Measurements from ENCODE around the gene PCDHB15. TPM values are rescaled to one million over a fixed set of nuclear protein-coding genes. Genes with fewer than 3 reads are reported as not detected.
"Not testable (repeated sequence)": the region's sequence is repeated elsewhere in the genome, so short reads cannot be mapped to it uniquely, and the experiment has no call there.

Gene PCDHB15
- polyA plus RNA-seq, 3 donors: 0.79 to 3.2 (median 2.0) TPM

- no peak overlapping the region for H3K27ac ChIP-seq (ENCODE audit: low read depth, low read length)
- 19 to 20% (median 19%) methylated on average over 29 to 32 of the region's 32 CpGs for WGBS, 3 donors
These were observed 8.5 kb upstream of the PCDHB15 start for GRCh38 chr5:141236516-141237313.

GRCh38 chr5:141241496-141241895 is 3.7 kb upstream of the PCDHB15 start:
- H3K27ac ChIP-seq (ENCODE audit: low read depth, low read length): no peak overlapping the region
- 19 to 29% (median 22%) methylated on average over 43 of the region's 43 CpGs for WGBS, 3 donors

- 34 to 43% (median 42%) methylated on average over 19 to 32 of the region's 42 CpGs for WGBS, 3 donors
- not testable (repeated sequence) for H3K27ac ChIP-seq (ENCODE audit: low read depth, low read length)
These were observed 1.8 kb downstream of the PCDHB15 start for GRCh38 chr5:141246971-141247370.

GRCh38 chr5:141247434-141247833 is 2.2 kb downstream of the PCDHB15 start:
- WGBS, 3 donors: 42 to 45% (median 43%) methylated on average over 33 to 34 of the region's 34 CpGs
- not testable (repeated sequence) for H3K27ac ChIP-seq (ENCODE audit: low read depth, low read length)

GRCh38 chr5:141250576-141250975 is 5.4 kb downstream of the PCDHB15 start:
- H3K27ac ChIP-seq (ENCODE audit: low read depth, low read length): no peak overlapping the region

GRCh38 chr5:141258464-141258863 is 13.3 kb downstream of the PCDHB15 start:
- no peak overlapping the region for H3K27ac ChIP-seq (ENCODE audit: low read depth, low read length)

GRCh38 chr5:141258948-141259347 is 13.8 kb downstream of the PCDHB15 start:
- no peak overlapping the region for H3K27ac ChIP-seq (ENCODE audit: low read depth, low read length)

GRCh38 chr5:141260458-141261237 is 15.5 kb downstream of the PCDHB15 start:
- WGBS, 3 donors: 65 to 70% (median 67%) methylated on average over 5 of the region's 5 CpGs

GRCh38 chr5:141261238-141261546 is 16.0 kb downstream of the PCDHB15 start:
- no peak overlapping the region for H3K27ac ChIP-seq (ENCODE audit: low read depth, low read length)
- 30 to 83% (median 78%) methylated on average over 1 of the region's 1 CpG for WGBS, 3 donors

More at GRCh38 chr5:141260458-141261237, 15.5 kb downstream of the PCDHB15 start:
- no peak overlapping the region for H3K27ac ChIP-seq (ENCODE audit: low read depth, low read length)

GRCh38 chr5:141269195-141269594 is 24.0 kb downstream of the PCDHB15 start:
- 95 to 99% (median 97%) methylated on average over 4 of the region's 4 CpGs for WGBS, 3 donors
- H3K27ac ChIP-seq (ENCODE audit: low read depth, low read length): no peak overlapping the region

GRCh38 chr5:141272906-141273305 is 27.7 kb downstream of the PCDHB15 start:
- WGBS, 3 donors: 49 to 63% (median 50%) methylated on average over 3 of the region's 3 CpGs
- no peak overlapping the region for H3K27ac ChIP-seq (ENCODE audit: low read depth, low read length)

- no peak overlapping the region for H3K27ac ChIP-seq (ENCODE audit: low read depth, low read length)
- 58 to 89% (median 79%) methylated on average over 4 of the region's 4 CpGs for WGBS, 3 donors
These were observed 53.2 kb downstream of the PCDHB15 start for GRCh38 chr5:141298376-141298775.

Other genes with a start within 250 kb of the PCDHB15 start
- under 1 TPM in 1 of 3 donors, not detected in 2; 0.05 TPM for gene PCDHB1, start 194.0 kb upstream of the PCDHB15 start, polyA plus RNA-seq
- 1 to 10 TPM in 1 of 3 donors, under 1 TPM in 2; 0.74 to 3.2 (median 0.79) TPM for gene PCDHB2, start 150.8 kb upstream of the PCDHB15 start, polyA plus RNA-seq
- 1 to 10 TPM in 1 of 3 donors, under 1 TPM in 2; 0.48 to 1.4 (median 0.90) TPM for gene PCDHB3, start 144.9 kb upstream of the PCDHB15 start, polyA plus RNA-seq
- 1 to 10 TPM in 2 of 3 donors, under 1 TPM in 1; 0.90 to 2.9 (median 1.9) TPM for gene PCDHB4, start 123.6 kb upstream of the PCDHB15 start, polyA plus RNA-seq
- gene PCDHB5, start 110.2 kb upstream of the PCDHB15 start, polyA plus RNA-seq: 1 to 10 TPM; 1.3 to 5.8 (median 1.6) TPM
- under 1 TPM in 2 of 3 donors, not detected in 1; 0.33 to 0.46 TPM for gene PCDHB6, start 95.3 kb upstream of the PCDHB15 start, polyA plus RNA-seq
- 1 to 10 TPM in 1 of 3 donors, under 1 TPM in 2; 0.20 to 1.5 (median 0.79) TPM for gene PCDHB7, start 72.8 kb upstream of the PCDHB15 start, polyA plus RNA-seq
- gene PCDHB8, start 67.6 kb upstream of the PCDHB15 start, polyA plus RNA-seq: 1 to 10 TPM in 1 of 3 donors, under 1 TPM in 1, not detected in 1; 0.42 to 1.2 TPM
- gene PCDHB16, start 63.0 kb upstream of the PCDHB15 start, polyA plus RNA-seq: 1 to 10 TPM in 1 of 3 donors, under 1 TPM in 2; 0.72 to 1.4 (median 0.90) TPM
- under 1 TPM; 0.38 to 0.88 (median 0.79) TPM for gene PCDHB9, start 58.2 kb upstream of the PCDHB15 start, polyA plus RNA-seq
- gene PCDHB10, start 53.0 kb upstream of the PCDHB15 start, polyA plus RNA-seq: 1 to 10 TPM in 1 of 3 donors, under 1 TPM in 2; 0.41 to 1.1 (median 0.67) TPM
- gene PCDHB11, start 45.8 kb upstream of the PCDHB15 start, polyA plus RNA-seq: 1 to 10 TPM in 2 of 3 donors, under 1 TPM in 1; 0.45 to 1.4 (median 1.0) TPM
- gene PCDHB12, start 36.7 kb upstream of the PCDHB15 start, polyA plus RNA-seq: 1 to 10 TPM in 2 of 3 donors, under 1 TPM in 1; 0.81 to 1.2 (median 1.2) TPM
- gene PCDHB13, start 31.5 kb upstream of the PCDHB15 start, polyA plus RNA-seq: 1 to 10 TPM in 2 of 3 donors, under 1 TPM in 1; 0.34 to 1.7 (median 1.3) TPM
- gene PCDHB14, start 22.1 kb upstream of the PCDHB15 start, polyA plus RNA-seq: 1 to 10 TPM; 1.3 to 2.5 (median 1.4) TPM
- gene SLC25A2, start 58.7 kb downstream of the PCDHB15 start, polyA plus RNA-seq: under 1 TPM in 1 of 3 donors, not detected in 2; 0.03 TPM
- 10 to 100 TPM; 32.2 to 62.0 (median 59.1) TPM for gene TAF7, start 75.4 kb downstream of the PCDHB15 start, polyA plus RNA-seq
- gene PCDHGA1, start 85.1 kb downstream of the PCDHB15 start, polyA plus RNA-seq: under 1 TPM in 2 of 3 donors, not detected in 1; 0.10 to 0.25 TPM
- gene PCDHGA2, start 93.4 kb downstream of the PCDHB15 start, polyA plus RNA-seq: 1 to 10 TPM in 1 of 3 donors, under 1 TPM in 2; 0.56 to 1.3 (median 0.89) TPM
- gene PCDHGA3, start 98.4 kb downstream of the PCDHB15 start, polyA plus RNA-seq: under 1 TPM; 0.45 to 0.82 (median 0.54) TPM
- under 1 TPM; 0.11 to 0.36 (median 0.30) TPM for gene PCDHGB1, start 104.7 kb downstream of the PCDHB15 start, polyA plus RNA-seq
- gene PCDHGA4, start 109.6 kb downstream of the PCDHB15 start, polyA plus RNA-seq: under 1 TPM; 0.34 to 0.98 (median 0.82) TPM
- gene PCDHGB2, start 114.6 kb downstream of the PCDHB15 start, polyA plus RNA-seq: under 1 TPM; 0.58 to 0.90 (median 0.71) TPM
- under 1 TPM; 0.34 to 0.52 (median 0.43) TPM for gene PCDHGA5, start 118.8 kb downstream of the PCDHB15 start, polyA plus RNA-seq
- under 1 TPM; 0.34 to 0.52 (median 0.40) TPM for gene PCDHGB3, start 124.8 kb downstream of the PCDHB15 start, polyA plus RNA-seq
- 1 to 10 TPM in 1 of 3 donors, under 1 TPM in 2; 0.45 to 1.3 (median 0.83) TPM for gene PCDHGA6, start 128.5 kb downstream of the PCDHB15 start, polyA plus RNA-seq
- gene PCDHGA7, start 137.3 kb downstream of the PCDHB15 start, polyA plus RNA-seq: under 1 TPM; 0.11 to 0.38 (median 0.31) TPM
- gene PCDHGB4, start 142.3 kb downstream of the PCDHB15 start, polyA plus RNA-seq: 1 to 10 TPM in 1 of 3 donors, under 1 TPM in 2; 0.34 to 1.2 (median 0.60) TPM
- under 1 TPM; 0.07 to 0.45 (median 0.10) TPM for gene PCDHGA8, start 147.2 kb downstream of the PCDHB15 start, polyA plus RNA-seq
- gene PCDHGB5, start 152.6 kb downstream of the PCDHB15 start, polyA plus RNA-seq: 1 to 10 TPM in 2 of 3 donors, under 1 TPM in 1; 0.11 to 3.1 (median 2.3) TPM
- gene PCDHGA9, start 157.4 kb downstream of the PCDHB15 start, polyA plus RNA-seq: under 1 TPM; 0.51 to 0.89 (median 0.67) TPM
- gene PCDHGB6, start 162.6 kb downstream of the PCDHB15 start, polyA plus RNA-seq: 1 to 10 TPM; 1.0 to 2.4 (median 1.0) TPM
- 1 to 10 TPM in 1 of 3 donors, under 1 TPM in 2; 0.64 to 1.8 (median 0.79) TPM for gene PCDHGA10, start 167.6 kb downstream of the PCDHB15 start, polyA plus RNA-seq
- 1 to 10 TPM; 2.3 to 4.9 (median 2.6) TPM for gene PCDHGB7, start 172.3 kb downstream of the PCDHB15 start, polyA plus RNA-seq
- 1 to 10 TPM in 1 of 3 donors, under 1 TPM in 2; 0.32 to 1.1 (median 0.79) TPM for gene PCDHGA11, start 175.7 kb downstream of the PCDHB15 start, polyA plus RNA-seq
- gene PCDHGA12, start 185.1 kb downstream of the PCDHB15 start, polyA plus RNA-seq: 1 to 10 TPM in 2 of 3 donors, under 1 TPM in 1; 0.48 to 2.0 (median 1.2) TPM
- 100 to 1,000 TPM in 1 of 3 donors, 10 to 100 TPM in 2; 21.7 to 106 (median 37.2) TPM for gene PCDHGC3, start 230.6 kb downstream of the PCDHB15 start, polyA plus RNA-seq
- gene PCDHGC4, start 239.6 kb downstream of the PCDHB15 start, polyA plus RNA-seq: under 1 TPM; 0.05 to 0.34 (median 0.15) TPM
- gene PCDHGC5, start 243.7 kb downstream of the PCDHB15 start, polyA plus RNA-seq: under 1 TPM; 0.06 to 0.56 (median 0.07) TPM

All from adipose tissue (tissue), 3 donors.